Hippocampal formation (tissue), 2 donors: Measurements from ENCODE around the gene FAM3C.
"Not testable (repeated sequence)": the region's sequence is repeated elsewhere in the genome, so short reads cannot be mapped to it uniquely, and the experiment has no call there.

ENCODE experiments used
- DNase-seq, 2 donors: peaks; one replicate each; lab custom pipeline; 2025; lab: John Stamatoyannopoulos, UW

Gene FAM3C, protein sequence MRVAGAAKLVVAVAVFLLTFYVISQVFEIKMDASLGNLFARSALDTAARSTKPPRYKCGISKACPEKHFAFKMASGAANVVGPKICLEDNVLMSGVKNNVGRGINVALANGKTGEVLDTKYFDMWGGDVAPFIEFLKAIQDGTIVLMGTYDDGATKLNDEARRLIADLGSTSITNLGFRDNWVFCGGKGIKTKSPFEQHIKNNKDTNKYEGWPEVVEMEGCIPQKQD

GRCh38 chr7:121395961-121396757 is at the start of gene FAM3C:
Gene FAM3C, minus strand, starts transcription at chr7:121396308. Its CDS starts 13,339 bp downstream, at chr7:121382969.
- DNase-seq: peak; percentile 85 to 94

- no peak for DNase-seq
These were observed 46.7 kb upstream of the FAM3C start for GRCh38 chr7:121442845-121443244.

DNA sequence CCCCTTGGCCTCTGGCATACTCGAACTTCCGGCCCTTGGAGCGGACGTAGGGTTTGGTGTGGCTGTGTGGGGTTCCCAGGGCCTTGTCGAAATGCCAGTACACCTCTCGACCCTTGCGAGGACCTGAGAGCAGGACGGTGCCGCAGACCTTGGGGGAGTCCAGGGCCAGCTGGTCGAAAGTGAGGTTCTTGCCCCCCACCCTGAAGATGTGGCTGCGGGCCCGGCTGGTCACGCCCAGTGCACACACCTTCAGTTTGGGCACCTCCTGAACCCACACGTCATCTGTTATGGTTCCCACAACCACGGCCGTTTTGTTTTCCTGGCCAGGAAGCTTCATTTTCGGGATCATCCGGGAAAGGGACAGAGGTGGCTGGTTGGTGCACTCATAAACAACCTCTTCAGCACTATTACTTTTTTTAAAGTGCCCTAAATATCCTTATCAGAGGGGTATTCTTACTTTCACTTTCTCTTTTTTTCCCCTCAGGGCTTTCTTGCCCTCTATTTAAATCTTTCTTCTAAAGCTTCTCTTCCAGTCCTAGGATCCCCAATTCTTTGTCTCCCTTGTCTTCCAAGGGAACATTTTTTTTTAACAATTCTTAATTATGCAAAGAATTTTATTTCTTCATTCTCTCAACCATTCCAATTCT is 44.9 kb upstream of the FAM3C start:
- no peak for DNase-seq

- peak in 1 of 2 donors; percentile 21 for DNase-seq
These were observed 42.2 kb upstream of the FAM3C start for GRCh38 chr7:121438043-121438955.

DNA sequence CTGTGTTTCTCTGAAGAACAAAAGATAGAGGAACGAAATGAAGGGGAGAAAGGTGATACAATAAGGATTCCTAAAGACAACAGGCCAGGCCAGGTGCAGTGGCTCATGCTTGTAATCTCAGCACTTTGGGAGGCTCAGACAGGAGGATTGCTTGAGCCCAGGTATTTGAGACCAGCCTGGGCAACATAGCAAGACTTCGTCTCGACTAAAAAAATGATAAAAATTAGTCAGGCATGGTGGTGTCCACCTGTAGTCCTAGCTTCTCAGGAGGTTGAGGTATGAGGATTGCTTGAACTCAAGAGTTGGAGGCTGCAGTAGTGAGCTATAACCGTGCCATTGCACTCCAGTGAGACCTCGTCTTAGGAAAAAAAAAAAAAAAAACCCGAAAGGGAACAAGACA is 41.4 kb upstream of the FAM3C start:
- DNase-seq: no peak

- no peak for DNase-seq
These were observed 40.6 kb upstream of the FAM3C start for GRCh38 chr7:121436688-121437087.

DNA sequence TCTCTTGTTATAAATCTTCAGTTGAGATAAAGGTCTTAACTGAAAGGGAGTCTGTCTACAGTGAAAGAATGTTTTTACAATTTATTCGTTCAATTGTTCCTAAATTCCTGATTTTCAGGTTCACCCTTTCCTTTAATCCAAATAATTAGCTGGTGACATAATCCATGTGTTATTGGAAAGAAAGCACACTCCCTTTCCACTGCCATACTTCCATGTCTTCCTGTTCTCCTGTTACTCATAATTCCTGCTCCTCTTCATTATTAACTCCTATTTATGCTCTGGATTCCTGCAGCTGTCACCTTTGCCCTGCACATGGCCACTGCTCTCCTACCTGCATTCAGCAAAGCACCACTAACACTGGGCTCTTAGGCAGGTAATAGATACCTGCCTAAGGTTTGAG is 40.0 kb upstream of the FAM3C start:
- DNase-seq: no peak

- DNase-seq: no peak
These were observed 37.7 kb upstream of the FAM3C start for GRCh38 chr7:121433775-121434174.

- DNase-seq: not testable (repeated sequence)
These were observed 36.4 kb upstream of the FAM3C start for GRCh38 chr7:121432486-121432885.

DNA sequence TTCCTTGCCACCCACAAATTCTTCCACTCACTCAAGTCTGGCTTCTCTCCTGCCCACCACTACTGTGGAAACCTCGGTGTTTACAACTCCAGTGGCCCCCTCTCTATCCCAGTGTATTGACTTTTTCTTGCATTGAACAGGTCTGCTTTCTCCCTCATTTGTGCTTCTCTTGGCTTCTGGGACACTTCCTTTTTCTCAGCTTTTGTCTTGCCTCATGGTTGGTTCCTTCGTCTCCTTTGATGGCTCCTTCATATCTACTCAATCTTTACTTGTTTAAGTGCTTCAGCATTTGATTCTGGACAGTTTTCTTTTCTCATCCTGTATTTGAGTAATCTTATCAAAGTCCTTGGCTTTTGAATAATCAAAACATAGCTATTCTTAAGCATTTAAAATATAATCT is 35.9 kb upstream of the FAM3C start:
- DNase-seq: no peak

DNA sequence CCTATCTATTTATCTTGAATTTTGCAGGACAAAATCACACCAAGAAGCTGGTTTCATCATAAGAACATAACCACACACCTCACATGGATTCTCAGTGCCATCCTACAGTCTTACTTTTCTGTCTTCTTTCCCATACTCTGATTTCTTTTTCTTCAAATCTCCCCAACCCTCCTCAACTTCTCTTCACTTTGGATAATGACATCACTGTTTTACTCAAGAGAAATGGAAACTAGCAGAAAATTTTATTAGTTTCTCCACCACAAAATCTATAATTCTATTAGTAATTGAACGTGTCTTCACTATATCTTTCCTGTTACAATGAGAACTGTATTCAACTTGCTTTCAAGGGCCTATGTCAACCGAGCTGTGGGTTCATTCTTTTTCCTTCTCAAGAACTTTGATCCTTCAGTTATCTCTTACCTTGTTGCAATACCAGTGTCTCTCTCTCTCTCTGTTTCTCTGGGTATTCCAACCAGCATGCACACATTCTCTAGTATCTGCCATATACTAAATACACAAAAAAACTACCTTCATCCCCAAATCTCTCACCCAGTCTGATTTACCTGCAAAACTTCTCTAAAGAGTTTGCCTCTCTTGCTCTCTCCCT is 35.4 kb upstream of the FAM3C start:
- no peak for DNase-seq

GRCh38 chr7:121430558-121430957 is 34.5 kb upstream of the FAM3C start:
- DNase-seq: no peak

DNA sequence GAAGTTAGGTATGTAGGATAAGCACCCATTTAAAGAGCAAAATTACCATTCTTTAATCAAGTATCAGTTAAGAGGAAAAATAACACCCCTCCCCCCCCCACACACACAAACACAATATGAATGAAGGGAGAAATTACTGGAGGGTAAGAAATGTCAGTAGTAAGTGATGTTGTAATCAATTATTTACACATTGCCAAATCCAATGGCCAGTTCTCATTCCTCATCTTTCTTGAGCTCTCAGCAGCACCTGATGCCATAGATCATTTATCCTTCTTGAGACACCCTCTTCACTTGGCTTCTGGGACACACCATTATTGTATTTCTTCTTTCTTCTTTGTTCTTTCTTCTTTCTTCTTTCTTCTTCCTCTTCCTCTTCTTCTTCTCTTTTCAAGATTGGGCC is 33.7 kb upstream of the FAM3C start:
- no peak for DNase-seq

- DNase-seq: no peak
These were observed 32.9 kb upstream of the FAM3C start for GRCh38 chr7:121428855-121429489.

- not testable (repeated sequence) for DNase-seq
These were observed 25.6 kb upstream of the FAM3C start for GRCh38 chr7:121421743-121422142.

DNA sequence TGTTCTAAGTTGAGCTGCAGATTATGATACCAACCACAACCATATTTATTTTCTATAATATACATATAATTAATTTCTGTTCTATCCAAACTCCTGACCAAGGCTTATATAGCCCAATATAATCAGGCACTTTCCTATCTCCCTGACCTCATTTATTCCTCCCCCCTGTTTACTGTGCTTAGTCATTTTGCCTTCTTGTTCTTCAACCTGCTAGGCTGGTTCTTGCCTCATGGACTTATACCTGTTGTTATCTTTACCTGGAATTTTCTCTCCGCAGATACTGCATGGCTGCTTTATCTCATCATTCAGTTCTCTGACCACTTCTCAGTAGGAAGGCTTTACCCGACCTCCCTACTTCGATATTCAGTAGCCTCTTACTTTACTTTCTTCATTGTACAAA is 24.9 kb upstream of the FAM3C start:
- no peak for DNase-seq

DNA sequence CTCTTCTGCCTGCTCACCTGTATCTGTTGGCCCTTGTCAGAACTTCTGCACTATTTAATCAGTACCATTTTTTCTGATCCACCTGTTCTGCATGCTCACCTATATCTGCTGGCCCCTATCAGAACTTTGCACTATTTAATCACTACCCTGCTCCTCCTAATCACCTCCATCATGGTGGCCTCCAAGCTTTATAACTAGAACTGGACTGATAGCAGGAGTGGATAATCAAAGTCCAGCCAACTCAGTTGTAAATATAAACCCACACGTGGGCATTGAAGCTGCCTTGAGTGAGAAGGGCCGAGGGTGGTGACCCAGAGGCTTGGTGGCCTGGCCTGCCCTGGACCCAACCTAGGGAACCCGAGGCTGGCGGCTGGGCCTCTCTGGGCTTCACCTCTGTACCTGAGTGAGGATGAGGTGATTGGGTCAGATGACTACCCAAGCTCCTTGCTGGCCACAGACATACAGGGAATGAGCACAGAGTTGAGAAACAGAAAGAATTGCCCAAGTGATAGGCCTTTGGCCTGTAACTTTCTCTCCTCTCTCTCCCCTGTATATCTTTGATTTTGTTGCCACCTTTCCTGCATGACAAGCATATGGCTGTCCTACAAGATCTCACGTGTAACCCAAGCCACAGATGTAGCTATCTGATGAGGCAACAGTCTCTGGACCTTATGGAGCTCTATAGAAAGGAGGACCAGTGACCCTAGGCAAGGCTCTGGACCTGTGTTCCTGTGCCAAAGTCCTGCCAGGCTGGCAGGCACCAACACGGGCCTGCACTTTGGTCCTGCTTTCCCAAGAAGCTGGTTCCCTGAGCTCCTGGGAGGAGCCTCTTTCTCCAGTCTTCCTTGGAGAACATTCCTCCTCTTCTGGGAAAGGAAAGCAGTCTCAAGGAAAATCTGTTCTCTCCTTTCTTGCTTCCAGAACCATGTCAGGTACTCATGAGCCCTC is 23.4 kb upstream of the FAM3C start:
- no peak for DNase-seq

DNA sequence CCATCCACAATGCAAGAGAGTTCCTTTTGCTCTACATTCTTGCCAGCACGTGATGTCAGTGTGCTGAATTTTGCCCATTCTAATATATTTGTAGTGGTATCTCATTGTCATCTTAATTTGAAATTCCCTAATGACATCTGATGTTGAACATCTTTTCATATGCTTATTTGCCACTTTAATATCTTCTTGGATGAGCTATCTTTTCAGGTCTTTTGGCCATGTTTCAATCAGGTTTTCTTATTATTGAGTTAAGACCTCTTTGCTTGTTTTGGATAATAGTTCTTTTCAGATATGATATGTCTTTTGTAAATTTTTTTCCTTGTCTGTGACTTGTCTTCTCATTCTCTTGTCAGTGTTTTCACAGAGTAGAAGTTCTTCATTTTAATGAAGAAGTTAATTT is 20.4 kb upstream of the FAM3C start:
- DNase-seq: no peak

DNA sequence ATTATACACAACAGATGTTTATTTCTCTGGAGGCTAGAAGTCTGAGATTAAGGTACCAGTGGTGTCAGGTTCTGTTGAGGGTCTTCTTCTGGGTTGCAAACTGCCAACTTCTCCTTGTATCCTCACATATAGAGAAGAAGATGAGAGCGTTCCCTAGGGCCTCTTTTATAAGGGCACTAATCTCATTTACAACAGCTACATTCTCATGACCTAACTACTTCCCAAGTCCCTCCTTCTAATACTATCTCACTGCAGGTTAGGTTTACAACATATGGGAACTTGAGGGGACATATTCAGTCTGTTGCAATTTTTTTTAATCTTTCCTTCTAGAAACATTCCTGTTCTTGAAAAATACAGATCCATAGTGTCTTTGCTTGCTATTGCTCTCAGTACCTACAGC is 18.3 kb upstream of the FAM3C start:
- no peak for DNase-seq

- no peak for DNase-seq
These were observed 15.5 kb upstream of the FAM3C start for GRCh38 chr7:121411597-121411979.
